H1 (cell line): Measurements from ENCODE around the gene MYH7. TPM values are rescaled to one million over a fixed set of nuclear protein-coding genes. Genes with fewer than 3 reads are reported as not detected.

Experiments used
- CTCF ChIA-PET: fragments of 300-600 bp; sonication (Branson Sonifier 250); formaldehyde crosslinking; loops from one replicate; lab custom pipeline; 2021; ENCODE audit not compliant: partially characterized antibody; lab: Charles Lee
- POLR2A ChIA-PET: fragments of 300-600 bp; sonication (Branson Sonifier 250); formaldehyde crosslinking; loops from one replicate; lab custom pipeline; 2021; ENCODE audit warnings: inconsistent platforms; ENCODE audit not compliant: partially characterized antibody; lab: Charles Lee
- DNase-seq, 2 experiments: peaks; one replicate each; pipeline versions ENCODE4 v3.0.0 to v3.0.0-alpha.2; 2010 to 2022; ENCODE audit warnings: low spot score in 2 of 2, low read depth in 1 of 2, mixed read lengths in 1 of 2
- FAIRE-seq: peaks from 2 replicates; lab custom pipeline; 2011; peaks lifted over from hg19 to GRCh38; lab: Jason Lieb, UNC
- H2AFZ ChIP-seq: 2 replicates; pipeline ENCODE4 v1.8.1; 2012; ENCODE audit warnings: low read length, inconsistent platforms
- H2AK5ac ChIP-seq: 2 replicates; pipeline ENCODE4 v1.6.1; 2013; ENCODE audit warnings: low read depth, low read length
- H2BK120ac ChIP-seq: replicated peaks from 2 replicates; pipeline ENCODE3; 2013; ENCODE audit warnings: low read depth, low read length, inconsistent platforms
- H2BK12ac ChIP-seq: 2 replicates; pipeline ENCODE4 v1.6.1; 2013; ENCODE audit warnings: low read depth, low read length
- H2BK15ac ChIP-seq: 2 replicates; pipeline ENCODE4 v1.6.1; 2013; ENCODE audit warnings: low read length
- H2BK20ac ChIP-seq: 2 replicates; pipeline ENCODE4 v1.6.1; 2013; ENCODE audit warnings: low read length
- H2BK5ac ChIP-seq: 2 replicates; pipeline ENCODE4 v1.6.1; 2013; ENCODE audit warnings: low read depth, low read length
- H3K14ac ChIP-seq: 2 replicates; pipeline ENCODE4 v1.6.1; 2013; ENCODE audit warnings: inconsistent platforms; ENCODE audit not compliant: insufficient read length
- H3K18ac ChIP-seq: 2 replicates; pipeline ENCODE4 v1.6.1; 2013; ENCODE audit warnings: low read length; ENCODE audit errors: extremely low read depth
- H3K23ac ChIP-seq: 2 replicates; pipeline ENCODE4 v1.6.1; 2013; ENCODE audit warnings: inconsistent platforms; ENCODE audit not compliant: insufficient read length
- H3K23me2 ChIP-seq: 2 replicates; pipeline ENCODE4 v1.6.1; 2013; ENCODE audit warnings: low read depth, low read length
- H3K27ac ChIP-seq: 2 replicates; pipeline ENCODE4 v1.6.1; 2011; ENCODE audit warnings: low read depth, low read length, inconsistent platforms
- H3K27me3 ChIP-seq, 4 experiments: replicated peaks in 1 of 4; 1 replicate in 1 of 4; 2 replicates in 3 of 4; pipeline versions ENCODE4 v1.6.1 to v1.8.1; 2011 to 2013; ENCODE audit warnings: low read length in 3 of 4, mild to moderate bottlenecking in 3 of 4, inconsistent platforms in 2 of 4, mixed read lengths in 2 of 4, moderate library complexity in 1 of 4; ENCODE audit not compliant: control insufficient read depth in 3 of 4, insufficient read depth in 3 of 4; ENCODE audit errors: extremely low read depth in 1 of 4
- H3K36me3 ChIP-seq, 4 experiments: 2 replicates each; pipeline versions ENCODE4 v1.6.1 to v1.8.1; 2011 to 2013; ENCODE audit warnings: mild to moderate bottlenecking in 4 of 4, low read length in 3 of 4, moderate library complexity in 2 of 4, control low read depth in 1 of 4, inconsistent platforms in 1 of 4; ENCODE audit not compliant: insufficient read depth in 4 of 4, control insufficient read depth in 2 of 4
- H3K4ac ChIP-seq: replicated peaks from 2 replicates; pipeline ENCODE3; 2013; ENCODE audit warnings: low read length, low read depth, mixed read lengths, inconsistent platforms; ENCODE audit not compliant: insufficient read length
- H3K4me1 ChIP-seq, 4 experiments: replicated peaks in 1 of 4; 1 replicate in 1 of 4; 2 replicates in 3 of 4; pipeline versions ENCODE4 v1.6.1 to v1.8.1; 2011 to 2013; ENCODE audit warnings: low read length in 3 of 4, inconsistent platforms in 2 of 4, mixed read lengths in 1 of 4; ENCODE audit not compliant: insufficient read depth in 4 of 4, control insufficient read depth in 3 of 4
- H3K4me2 ChIP-seq, 2 experiments: 2 replicates each; pipeline versions ENCODE4 v1.6.1 to v1.8.1; 2011 to 2013; ENCODE audit warnings: low read depth in 2 of 2, low read length in 2 of 2, control low read depth in 1 of 2, inconsistent platforms in 1 of 2, mild to moderate bottlenecking in 1 of 2; ENCODE audit not compliant: insufficient read depth in 1 of 2
- H3K4me3 ChIP-seq, 4 experiments: fragments of 200-600, 300-600 bp in 1 of 4; sonication (generic), shearing (Covaris generic), sonication (Bioruptor Twin) in 1 of 4; 2 replicates each; pipeline versions ENCODE4 v1.5.1 to v1.8.1; 2011 to 2016; ENCODE audit warnings: low read length in 4 of 4, low read depth in 3 of 4, control low read depth in 2 of 4, inconsistent platforms in 2 of 4, mild to moderate bottlenecking in 2 of 4, mixed read lengths in 1 of 4, moderate library complexity in 1 of 4; ENCODE audit not compliant: insufficient read depth in 2 of 4; ENCODE audit errors: extremely low read depth in 1 of 4
- H3K56ac ChIP-seq: replicated peaks from 2 replicates; pipeline ENCODE3; 2013; ENCODE audit warnings: low read depth, mild to moderate bottlenecking, mixed read lengths, low read length, inconsistent platforms; ENCODE audit not compliant: insufficient read length
- H3K79me1 ChIP-seq: 2 replicates; pipeline ENCODE4 v1.6.1; 2013; ENCODE audit warnings: low read depth, low read length, control low read depth
- H3K79me2 ChIP-seq, 2 experiments: 2 replicates each; pipeline versions ENCODE4 v1.6.1 to v1.8.1; 2012 to 2013; ENCODE audit warnings: low read length in 2 of 2, mild to moderate bottlenecking in 2 of 2, inconsistent platforms in 1 of 2; ENCODE audit not compliant: insufficient read depth in 2 of 2, control insufficient read depth in 1 of 2
- H3K9ac ChIP-seq, 4 experiments: replicated peaks in 1 of 4; 1 replicate in 1 of 4; 2 replicates in 3 of 4; pipeline versions ENCODE4 v1.6.1 to v1.8.1; 2011 to 2013; ENCODE audit warnings: low read depth in 3 of 4, low read length in 3 of 4, control low read depth in 2 of 4, mild to moderate bottlenecking in 2 of 4, moderate library complexity in 2 of 4, inconsistent platforms in 1 of 4; ENCODE audit errors: extremely low read depth in 1 of 4
- H3K9me3 ChIP-seq, 2 experiments: 2 replicates each; pipeline versions ENCODE4 v1.6.1 to v1.8.1; 2012 to 2013; ENCODE audit warnings: mild to moderate bottlenecking in 2 of 2, moderate library complexity in 2 of 2, control low read depth in 1 of 2, inconsistent platforms in 1 of 2, low read depth in 1 of 2, low read length in 1 of 2, mixed read lengths in 1 of 2; ENCODE audit not compliant: insufficient read depth in 2 of 2
- H4K20me1 ChIP-seq, 2 experiments: replicated peaks in 1 of 2; 2 replicates each; pipeline versions ENCODE3 to v1.8.1; 2011 to 2013; ENCODE audit warnings: inconsistent platforms in 2 of 2, low read length in 2 of 2, mild to moderate bottlenecking in 1 of 2; ENCODE audit not compliant: insufficient read depth in 2 of 2, control insufficient read depth in 1 of 2
- H4K5ac ChIP-seq: 2 replicates; pipeline ENCODE4 v1.6.1; 2013; ENCODE audit warnings: low read length, low read depth, mixed read lengths, inconsistent platforms; ENCODE audit not compliant: insufficient read length
- H4K8ac ChIP-seq: 2 replicates; pipeline ENCODE4 v1.8.0; 2013; ENCODE audit warnings: mild to moderate bottlenecking, moderate library complexity, low read length, inconsistent platforms; ENCODE audit not compliant: insufficient read depth; ENCODE audit errors: extremely low read depth
- H4K91ac ChIP-seq: replicated peaks from 2 replicates; pipeline ENCODE3; 2013; ENCODE audit warnings: low read length, mixed read lengths, inconsistent platforms; ENCODE audit not compliant: insufficient read length
- BACH1 ChIP-seq: IDR thresholded peaks from 2 replicates; pipeline ENCODE4 v1.6.1; 2012; ENCODE audit warnings: low read length, improper control_type of control experiment
- CEBPB ChIP-seq: IDR thresholded peaks from 2 replicates; pipeline ENCODE4 v1.6.1; 2012; ENCODE audit warnings: low read depth, low read length
- FOSL1 ChIP-seq: IDR thresholded peaks from 2 replicates; pipeline ENCODE4 v1.6.1; 2011; ENCODE audit warnings: mild to moderate bottlenecking, low read depth, low read length, moderate library complexity; ENCODE audit not compliant: insufficient read depth
- NRF1 ChIP-seq: IDR thresholded peaks from 2 replicates; pipeline ENCODE4 v1.6.1; 2011; ENCODE audit warnings: mild to moderate bottlenecking, low read depth, low read length, improper control_type of control experiment
- WGBS, 2 experiments: shearing (Covaris generic) in 1 of 2; methylation state at CpG; one replicate each; pipeline versions ENCODE4 v1.1.6 to v1.1.7; 2013 to 2015; ENCODE audit warnings: low lambda C conversion rate in 2 of 2, mixed read lengths in 2 of 2, inconsistent platforms in 1 of 2, low coverage in 1 of 2, missing lambda C conversion rate in 1 of 2; ENCODE audit not compliant: insufficient replicate concordance in 2 of 2, insufficient coverage in 1 of 2, insufficient read length in 1 of 2; ENCODE audit errors: extremely low coverage in 1 of 2, missing lambda C conversion rate in 1 of 2; 5-methylcytosine and 5-hydroxymethylcytosine counted together
- polyA plus RNA-seq, 7 experiments: library from polyadenylated mRNA; depleted of rRNA in 3 of 7; stranded (reverse) in 5 of 7; unstranded in 2 of 7; fragments of >200 nt in 5 of 7; fragments of 200-250 nt in 2 of 7; gene quantifications; 1 replicate in 5 of 7; 2 replicates in 1 of 7; 4 replicates in 1 of 7; pipeline versions ENCODE4 v1.2.1 to v1.2.3, GENCODE V29; 2011 to 2013; ENCODE audit warnings: missing spikeins in 2 of 7, mixed read lengths in 2 of 7
- total RNA-seq: library from RNA; stranded (reverse); fragmentation: NEBNext Ultra II Directional; extraction: Animal tissue kit (Norgen Biotek cat#: 25700); gene quantifications from 2 replicates; pipeline ENCODE4 v1.2.1, GENCODE V29; 2021
- TF ChIP-seq, protein P1 (sequence below): IDR thresholded peaks from 2 replicates; pipeline ENCODE4 v1.6.1; 2012; ENCODE audit warnings: inconsistent platforms
- TF ChIP-seq, protein P2 (sequence below), 3 experiments: IDR thresholded peaks; 1 replicate in 2 of 3; 2 replicates in 1 of 3; pipeline versions ENCODE4 v1.5.1 to v1.6.1; 2011; ENCODE audit warnings: low read length in 3 of 3, mild to moderate bottlenecking in 3 of 3, inconsistent platforms in 2 of 3, low read depth in 1 of 3, moderate library complexity in 1 of 3; ENCODE audit not compliant: insufficient read depth in 1 of 3; ENCODE audit errors: control extremely low read depth in 1 of 3

The MYH7 gene
- total and polyA plus RNA-seq, 2 of the 8 experiments (the other 6 are each of a cell fraction or from before 2014, with no cell fraction given): not detected

DNA sequence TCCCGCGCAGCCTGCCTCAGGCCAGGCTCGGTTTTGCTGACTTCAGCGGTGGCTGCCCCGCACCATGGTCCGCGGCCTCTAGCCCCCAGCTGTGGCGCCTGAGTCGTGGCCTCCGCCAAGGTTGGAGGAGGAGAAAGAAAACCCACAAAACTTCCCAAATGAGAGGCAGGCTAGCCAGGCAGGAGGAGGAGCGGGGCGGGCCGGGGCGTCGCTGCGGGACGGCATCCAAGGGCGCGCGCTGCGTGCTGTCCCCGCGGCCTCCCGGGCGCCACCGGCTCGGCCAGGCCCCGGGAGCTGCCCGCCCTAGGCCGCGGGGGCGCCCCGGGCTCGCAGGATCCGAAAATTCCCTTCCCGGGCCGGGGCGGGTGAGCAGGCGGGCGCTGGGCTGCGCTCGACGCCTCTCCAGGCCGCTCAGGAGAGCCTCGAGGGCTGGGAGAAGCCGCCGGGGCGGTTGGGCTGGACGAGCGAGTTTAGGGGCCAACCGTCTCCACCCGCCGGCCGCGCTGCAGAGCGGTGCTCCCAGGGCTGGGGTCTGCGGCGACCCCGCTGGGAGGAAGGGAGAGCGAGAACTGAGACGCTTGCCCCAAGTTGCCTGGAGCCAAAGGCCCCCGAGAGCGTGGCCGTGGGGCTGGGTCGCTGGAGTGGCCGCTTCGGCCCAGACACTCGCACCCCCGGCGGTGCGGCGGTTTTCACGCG is 70.3 kb downstream of the MYH7 start, which contains the start of gene EFS:
TSS of gene EFS (minus strand) at position 137 of the 696 bp plus-strand sequence. CDS start 147 bp downstream, outside the sequence.
- peak within 1 kb of the TSS; percentile 85 for H2BK12ac ChIP-seq
- DNase-seq (peak in 1 of 2 experiments; percentile 65), FAIRE-seq (no peak)
- peaks cover 0 to 5% (median 0%) of the 10 kb centered on the region in 4 experiments; a peak in 2 of 8 replicates for H3K36me3 ChIP-seq
- peaks cover 0 to 12% (median 10%) of the 10 kb centered on the region in 4 experiments; a peak in 5 of 7 replicates for H3K27me3 ChIP-seq
- H2BK20ac ChIP-seq: peak within 1 kb of the TSS; percentile 61; the same call in 1 of the 2 replicates
- H2AFZ ChIP-seq: no peak within 1 kb of the TSS
- no peak within 1 kb of the TSS for H3K23ac ChIP-seq
- peak within 1 kb of the TSS; percentile 74 for H2BK5ac ChIP-seq
- no peaks in the 10 kb centered on the region for H3K79me1 ChIP-seq
- peak within 1 kb of the TSS; percentile 85 for H3K27ac ChIP-seq
- H3K4me2 ChIP-seq: peak within 1 kb of the TSS; percentile 85 to 90
- peak within 1 kb of the TSS; percentile 78 for H3K56ac ChIP-seq
- 2% methylated on average over 50 of the region's 74 CpGs; no CpG with 5 or more reads in 1 of the 2 experiments for WGBS, 2 experiments
- H4K8ac ChIP-seq: peak within 1 kb of the TSS; percentile 88
- no peaks in the 10 kb centered on the region for H3K79me2 ChIP-seq
- peaks cover 2 to 22% (median 14%) of the 10 kb centered on the region in 4 experiments; a peak in 6 of 7 replicates for H3K4me1 ChIP-seq
- H2BK15ac ChIP-seq: peak within 1 kb of the TSS; percentile 88
- H3K9ac ChIP-seq: peak within 1 kb of the TSS; percentile 55 to 90 (median 70)
- peak within 1 kb of the TSS; percentile 92 for H4K91ac ChIP-seq
- peak within 1 kb of the TSS; percentile 97 for H3K18ac ChIP-seq
- peak within 1 kb of the TSS; percentile 69 for H3K4ac ChIP-seq
- peaks cover 21% of the 10 kb centered on the region; the same call in 1 of the 2 replicates for H3K23me2 ChIP-seq
- H2BK120ac ChIP-seq: peak within 1 kb of the TSS; percentile 24
- no peak within 1 kb of the TSS for H3K14ac ChIP-seq
- peak within 1 kb of the TSS; percentile 73 for H4K5ac ChIP-seq
- peaks cover 8 to 12% of the 10 kb centered on the region in 2 experiments for H4K20me1 ChIP-seq
- peak within 1 kb of the TSS; percentile 60; the same call in 1 of the 2 replicates for H2AK5ac ChIP-seq
- POLR2A ChIA-PET: interaction anchor here (0.8 to 7.1 kb wide), 13 partner anchors 11 to 79 kb away, joined by 3 to 73 read pairs (median 4); partner anchors contain the start of genes BCL2L2, CMTM5, HOMEZ and PABPN1
- no peaks in the 10 kb centered on the region for H3K9me3 ChIP-seq
- H3K4me3 ChIP-seq: peak within 1 kb of the TSS; percentile 69 to 79 (median 77)
- CTCF ChIA-PET: interaction anchor here (1.1 to 20.9 kb wide), 4 partner anchors 14 to 37 kb away, joined by 3 to 333 read pairs (median 41); partner anchors contain the start of genes CMTM5 and IL25
- TF ChIP-seq FOSL1 (no peak), CEBPB (no peak), BACH1 (no peak), NRF1 (no peak)
- TF ChIP-seq, protein P1, sequence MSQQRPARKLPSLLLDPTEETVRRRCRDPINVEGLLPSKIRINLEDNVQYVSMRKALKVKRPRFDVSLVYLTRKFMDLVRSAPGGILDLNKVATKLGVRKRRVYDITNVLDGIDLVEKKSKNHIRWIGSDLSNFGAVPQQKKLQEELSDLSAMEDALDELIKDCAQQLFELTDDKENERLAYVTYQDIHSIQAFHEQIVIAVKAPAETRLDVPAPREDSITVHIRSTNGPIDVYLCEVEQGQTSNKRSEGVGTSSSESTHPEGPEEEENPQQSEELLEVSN: 0 out of 2 replicates have a peak, but pooled peaks have one; percentile 12
- TF ChIP-seq, protein P2, sequence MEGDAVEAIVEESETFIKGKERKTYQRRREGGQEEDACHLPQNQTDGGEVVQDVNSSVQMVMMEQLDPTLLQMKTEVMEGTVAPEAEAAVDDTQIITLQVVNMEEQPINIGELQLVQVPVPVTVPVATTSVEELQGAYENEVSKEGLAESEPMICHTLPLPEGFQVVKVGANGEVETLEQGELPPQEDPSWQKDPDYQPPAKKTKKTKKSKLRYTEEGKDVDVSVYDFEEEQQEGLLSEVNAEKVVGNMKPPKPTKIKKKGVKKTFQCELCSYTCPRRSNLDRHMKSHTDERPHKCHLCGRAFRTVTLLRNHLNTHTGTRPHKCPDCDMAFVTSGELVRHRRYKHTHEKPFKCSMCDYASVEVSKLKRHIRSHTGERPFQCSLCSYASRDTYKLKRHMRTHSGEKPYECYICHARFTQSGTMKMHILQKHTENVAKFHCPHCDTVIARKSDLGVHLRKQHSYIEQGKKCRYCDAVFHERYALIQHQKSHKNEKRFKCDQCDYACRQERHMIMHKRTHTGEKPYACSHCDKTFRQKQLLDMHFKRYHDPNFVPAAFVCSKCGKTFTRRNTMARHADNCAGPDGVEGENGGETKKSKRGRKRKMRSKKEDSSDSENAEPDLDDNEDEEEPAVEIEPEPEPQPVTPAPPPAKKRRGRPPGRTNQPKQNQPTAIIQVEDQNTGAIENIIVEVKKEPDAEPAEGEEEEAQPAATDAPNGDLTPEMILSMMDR (IDR thresholded peaks at IDR 0.05; ENCODE audit: control extremely low read depth in 1 of 3, insufficient read depth in 1 of 3, low read depth in 1 of 3, low read length in 3 of 3): no peak
